Endometrial microvascular endothelial cells (primary cell): ENCODE results near the gene ATF5. TPM values are rescaled to one million over a fixed set of nuclear protein-coding genes. Genes with fewer than 3 reads are reported as not detected.
"Not testable (repeated sequence)": the region's sequence is repeated elsewhere in the genome, so short reads cannot be mapped to it uniquely, and the experiment has no call there.

Experiments used
- in situ Hi-C: cut with HindIII; loops from 2 replicates; pipeline ENCODE4 v1.10.0; 2017; ENCODE audit warnings: low sequenced_read_pairs, low pct_unique_long_range_greater_than_20kb; ENCODE audit errors: inconsistent ontology term
- total RNA-seq: library from RNA; depleted of rRNA; stranded (reverse); fragments of >200 nt; gene quantifications from one replicate; pipeline ENCODE4 v1.2.3, GENCODE V29; 2015; ENCODE audit errors: inconsistent ontology term

Gene ATF5
- total RNA-seq, 1 donor from 2014 or later = 26.7 TPM

DNA sequence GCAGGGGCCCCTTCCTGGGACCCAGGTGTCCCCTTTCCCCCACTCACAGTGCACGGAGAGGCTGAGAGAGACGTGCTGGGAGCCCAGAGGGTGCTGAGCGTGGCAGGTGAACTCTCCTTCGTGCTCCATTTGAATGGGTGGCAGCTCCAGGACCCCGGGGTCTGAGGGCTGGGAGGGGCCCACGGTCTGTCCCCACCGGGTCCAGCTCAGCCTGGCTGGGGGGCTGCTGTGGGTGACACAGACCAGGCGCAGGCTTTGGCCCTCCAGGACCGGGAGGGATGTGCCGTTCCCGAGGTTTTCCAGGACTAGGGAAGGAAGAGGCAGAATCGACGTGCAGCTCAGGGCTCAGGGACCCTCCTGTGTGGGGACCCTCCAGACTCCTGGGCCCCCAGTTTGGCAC is 29.6 kb downstream of the ATF5 start:
- in situ Hi-C loops = not testable (repeated sequence)

DNA sequence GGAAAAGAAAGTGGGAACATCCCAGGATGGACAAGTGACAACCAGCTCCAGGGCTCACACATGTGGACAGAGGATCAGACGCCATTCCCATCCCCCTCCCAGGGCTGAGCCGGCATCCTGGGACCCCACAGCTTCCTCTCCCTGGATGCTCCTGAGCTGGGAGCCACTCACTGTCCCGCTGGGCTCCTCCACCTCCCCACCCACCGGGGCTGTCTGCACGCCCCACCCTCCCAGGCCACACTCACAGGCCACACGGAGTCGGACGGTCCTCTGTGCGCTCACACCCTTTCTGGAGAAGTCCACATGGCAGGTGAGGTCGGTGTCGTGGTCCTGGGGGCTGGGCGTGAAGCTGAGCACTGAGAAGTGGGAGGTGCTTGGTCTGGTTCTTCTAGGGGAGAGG is 30.9 kb downstream of the ATF5 start:
- in situ Hi-C loops = not testable (repeated sequence)

DNA sequence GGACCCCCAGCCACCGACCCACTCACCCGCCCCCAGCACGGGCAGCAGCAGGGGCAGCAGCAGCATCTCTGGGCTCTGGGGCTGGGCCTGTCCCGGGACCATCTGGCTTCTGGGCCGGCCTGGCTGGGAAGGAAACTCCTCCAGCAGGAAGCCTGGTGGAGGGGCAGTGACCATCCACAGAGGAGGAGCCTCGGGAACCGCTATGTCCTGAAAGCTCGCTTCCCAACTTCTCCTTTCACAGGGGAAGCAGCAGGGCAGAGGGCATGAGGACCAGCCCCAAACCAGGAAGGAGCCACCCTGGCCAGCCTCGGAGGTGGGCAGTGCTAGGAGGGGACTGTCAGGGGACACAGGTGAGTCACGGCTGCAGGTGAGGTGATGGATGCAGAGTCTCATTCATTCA is 32.0 kb downstream of the ATF5 start, which contains the start of gene SIGLEC11:
TSS of gene SIGLEC11 (minus strand) at position 193 of the 400 bp plus-strand sequence. CDS start at position 102, 91 bp downstream.
- in situ Hi-C loops = not testable (repeated sequence)

DNA sequence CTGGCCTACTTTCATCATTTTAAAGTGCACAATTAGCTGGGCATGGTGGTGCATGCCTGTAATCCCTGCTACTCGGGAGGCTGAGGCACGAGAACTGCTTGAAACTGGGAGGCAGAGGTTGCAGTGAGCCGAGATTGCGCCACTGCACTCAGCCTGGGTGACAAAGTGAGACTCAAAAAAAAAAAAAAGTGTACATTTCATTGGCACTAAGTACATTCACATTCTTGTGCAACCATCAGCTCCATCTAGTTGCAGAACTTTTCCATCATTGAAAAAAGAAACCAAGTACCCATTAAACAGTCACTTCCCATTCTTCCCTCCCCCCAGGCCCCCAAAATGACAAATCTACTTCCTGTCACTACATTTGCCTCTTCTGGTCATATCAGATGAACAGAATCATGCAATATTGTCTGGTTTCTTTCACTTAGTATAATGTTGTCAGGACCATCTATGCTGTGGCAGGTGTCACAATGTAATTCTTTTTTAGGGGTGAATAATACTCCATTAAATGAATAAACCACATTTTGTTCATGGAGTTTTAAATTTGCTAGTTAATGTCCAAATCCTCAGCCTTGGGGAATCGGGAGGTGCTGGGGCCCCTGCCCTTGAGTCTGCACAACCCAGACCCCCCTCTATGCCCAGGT is 39.4 kb downstream of the ATF5 start:
- in situ Hi-C loops = no loop called here

DNA sequence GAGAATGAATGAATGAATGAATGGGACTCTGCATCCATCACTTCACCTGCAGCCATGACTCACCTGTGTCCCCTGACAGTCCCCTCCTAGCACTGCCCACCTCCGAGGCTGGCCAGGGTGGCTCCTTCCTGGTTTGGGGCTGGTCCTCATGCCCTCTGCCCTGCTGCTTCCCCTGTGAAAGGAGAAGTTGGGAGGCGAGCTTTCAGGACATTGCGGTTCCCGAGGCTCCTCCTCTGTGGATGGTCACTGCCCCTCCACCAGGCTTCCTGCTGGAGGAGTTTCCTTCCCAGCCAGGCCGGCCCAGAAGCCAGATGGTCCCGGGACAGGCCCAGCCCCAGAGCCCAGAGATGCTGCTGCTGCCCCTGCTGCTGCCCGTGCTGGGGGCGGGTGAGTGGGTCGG is 40.4 kb downstream of the ATF5 start:
- in situ Hi-C loops = not testable (repeated sequence)

DNA sequence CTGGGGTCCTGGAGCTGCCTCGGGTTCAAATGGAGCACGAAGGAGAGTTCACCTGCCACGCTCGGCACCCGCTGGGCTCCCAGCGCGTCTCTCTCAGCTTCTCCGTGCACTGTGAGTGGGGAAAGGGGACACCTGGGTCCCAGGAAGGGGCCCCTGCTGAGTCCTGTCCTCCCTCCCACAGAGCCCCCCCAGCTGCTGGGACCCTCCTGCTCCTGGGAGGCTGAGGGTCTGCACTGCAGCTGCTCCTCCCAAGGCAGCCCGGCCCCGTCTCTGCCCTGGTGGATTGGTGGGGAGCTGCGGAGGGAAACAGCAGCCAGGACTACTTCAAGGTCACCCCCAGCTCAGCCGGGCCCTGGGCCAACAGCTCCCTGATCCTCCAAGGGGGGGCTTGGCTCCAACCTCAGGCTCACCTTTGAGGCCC is 43.0 kb downstream of the ATF5 start:
- in situ Hi-C loops = no loop called here

DNA sequence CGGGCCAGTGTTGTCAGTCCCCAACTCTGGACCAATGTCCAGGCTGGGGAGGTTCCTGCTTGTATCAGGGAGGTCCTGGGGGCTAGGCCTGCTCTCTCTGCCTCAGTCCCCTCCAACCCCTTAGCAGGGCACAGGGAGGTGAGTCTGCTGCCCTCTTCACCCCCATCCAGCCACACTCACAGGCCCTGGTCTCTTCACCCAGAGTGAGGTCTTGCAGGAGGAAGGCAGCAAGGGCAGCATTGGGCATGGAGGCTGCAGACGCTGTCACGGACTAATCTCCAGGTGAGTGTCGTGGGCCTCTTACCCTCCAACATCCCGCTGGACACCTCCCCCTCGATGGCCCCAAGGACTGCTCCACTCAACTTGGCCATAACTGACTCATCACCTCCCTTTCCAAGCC is 43.8 kb downstream of the ATF5 start:
- in situ Hi-C loops = no loop called here

DNA sequence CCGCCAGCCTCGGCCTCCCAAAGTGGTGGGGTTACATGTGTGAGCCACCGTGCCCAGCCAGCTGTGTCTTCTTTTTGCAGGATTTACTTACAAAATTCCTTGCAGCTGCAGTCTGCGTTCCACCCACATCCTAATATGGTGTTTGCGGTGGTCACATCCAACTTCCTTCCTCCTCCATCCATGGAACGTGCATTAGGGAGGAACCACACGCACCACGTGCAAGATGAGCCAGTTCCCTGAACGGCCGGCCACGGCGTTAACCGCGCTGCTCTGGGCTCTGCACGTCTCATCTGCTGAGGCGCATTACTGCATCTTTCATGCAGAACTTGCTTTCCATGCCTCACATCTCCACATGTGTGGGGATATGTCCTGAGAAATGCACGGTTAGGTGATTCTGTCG is 45.0 kb downstream of the ATF5 start:
- in situ Hi-C loops = no loop called here

DNA sequence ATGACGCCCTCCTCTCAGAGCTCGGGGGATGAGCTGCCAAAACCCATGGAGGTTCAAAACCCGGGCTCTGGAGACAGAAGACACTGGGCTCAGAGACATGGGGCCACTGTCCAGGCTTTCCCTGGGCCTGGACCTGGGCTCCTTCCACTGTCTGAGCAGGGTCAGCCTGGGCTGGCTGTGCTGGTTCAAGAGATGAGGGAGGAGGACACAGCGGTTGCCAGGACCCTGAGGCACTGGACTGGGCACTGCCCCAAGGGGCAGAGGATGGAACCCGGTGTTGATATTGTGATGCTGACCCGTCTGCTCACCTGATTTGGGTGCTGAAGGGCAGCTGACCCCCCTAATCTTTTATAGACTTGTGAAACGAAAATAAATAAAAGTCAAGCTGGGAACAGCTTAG is 46.0 kb downstream of the ATF5 start:
- in situ Hi-C loops = no loop called here

DNA sequence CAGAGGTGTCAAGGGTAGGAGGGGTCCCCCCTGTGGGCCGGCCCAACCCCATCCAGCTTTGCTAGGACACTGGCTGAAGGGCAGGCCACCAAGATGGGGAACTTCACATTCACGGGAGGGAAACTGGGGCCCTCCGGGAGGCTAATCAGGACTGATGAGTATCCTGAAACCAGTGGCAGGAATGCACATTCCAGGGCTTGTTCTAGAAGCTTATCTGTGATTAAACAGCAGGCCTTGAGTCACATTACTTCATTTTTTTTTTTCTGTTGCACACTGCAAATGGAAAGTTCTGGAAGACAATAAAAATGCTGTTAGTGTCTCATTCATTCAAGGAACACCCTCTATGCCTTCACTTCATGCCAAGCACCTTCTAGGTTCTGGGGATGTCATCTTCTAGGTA is 47.5 kb downstream of the ATF5 start:
- in situ Hi-C loops = no loop called here

DNA sequence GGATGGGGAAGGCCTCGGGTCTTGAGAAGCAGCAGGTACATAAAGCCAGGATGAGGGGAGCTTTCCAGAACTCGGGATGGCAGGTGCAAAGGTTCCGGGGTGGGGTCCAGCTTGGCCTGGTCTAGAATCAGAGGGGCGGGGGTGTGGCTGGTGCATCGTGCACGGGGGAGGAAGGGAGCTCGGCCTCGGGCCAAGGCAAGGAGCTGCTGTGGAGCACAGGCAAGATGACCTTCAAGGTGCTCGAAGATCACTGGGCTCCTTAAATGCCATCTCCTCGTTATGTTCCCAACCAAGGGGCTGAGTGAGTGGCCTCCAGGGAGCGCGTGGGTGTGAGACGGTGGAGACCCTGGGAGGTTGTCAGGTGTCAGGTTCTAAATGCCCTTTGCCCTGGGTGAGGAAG is 48.1 kb downstream of the ATF5 start:
- in situ Hi-C loops = no loop called here

DNA sequence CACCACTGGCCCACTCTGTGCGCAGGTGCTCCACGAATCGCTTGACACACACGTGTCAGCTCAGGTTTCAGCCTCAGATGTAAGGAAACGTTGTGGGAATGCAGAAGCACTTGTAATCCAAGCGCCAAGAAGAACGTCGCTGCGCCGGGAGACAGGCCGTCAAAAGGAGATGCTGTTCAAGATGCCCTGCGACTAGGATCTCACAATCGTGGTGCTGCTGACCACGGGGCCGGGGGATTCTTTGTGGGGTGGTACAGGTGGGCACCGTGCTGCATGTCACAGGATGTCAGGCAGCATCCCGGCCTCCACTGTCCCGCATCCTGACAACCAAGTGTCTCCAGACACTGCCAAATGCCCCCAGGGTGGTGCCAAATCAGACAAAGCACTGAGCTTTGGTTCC is 48.9 kb downstream of the ATF5 start:
- in situ Hi-C loops = no loop called here

DNA sequence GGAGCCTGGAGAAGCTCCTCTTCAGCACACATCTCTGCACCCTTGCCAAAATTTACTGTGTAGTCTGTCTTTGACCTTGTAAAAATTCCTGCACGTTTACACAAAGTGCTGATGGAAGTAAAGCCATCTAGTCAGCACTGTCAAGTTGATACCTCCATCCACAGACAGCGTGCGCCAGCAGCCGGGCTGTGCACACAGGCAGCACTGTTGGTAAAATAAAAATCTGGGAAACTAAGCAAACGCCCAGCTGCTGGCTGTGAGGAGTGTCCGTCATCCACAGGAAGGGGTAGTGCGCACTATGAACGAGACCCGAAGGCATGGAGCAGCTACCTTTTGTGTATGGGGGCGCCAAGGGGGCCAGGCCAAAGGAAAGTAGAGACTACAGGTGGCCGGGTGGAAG is 49.3 kb downstream of the ATF5 start:
- in situ Hi-C loops = no loop called here

DNA sequence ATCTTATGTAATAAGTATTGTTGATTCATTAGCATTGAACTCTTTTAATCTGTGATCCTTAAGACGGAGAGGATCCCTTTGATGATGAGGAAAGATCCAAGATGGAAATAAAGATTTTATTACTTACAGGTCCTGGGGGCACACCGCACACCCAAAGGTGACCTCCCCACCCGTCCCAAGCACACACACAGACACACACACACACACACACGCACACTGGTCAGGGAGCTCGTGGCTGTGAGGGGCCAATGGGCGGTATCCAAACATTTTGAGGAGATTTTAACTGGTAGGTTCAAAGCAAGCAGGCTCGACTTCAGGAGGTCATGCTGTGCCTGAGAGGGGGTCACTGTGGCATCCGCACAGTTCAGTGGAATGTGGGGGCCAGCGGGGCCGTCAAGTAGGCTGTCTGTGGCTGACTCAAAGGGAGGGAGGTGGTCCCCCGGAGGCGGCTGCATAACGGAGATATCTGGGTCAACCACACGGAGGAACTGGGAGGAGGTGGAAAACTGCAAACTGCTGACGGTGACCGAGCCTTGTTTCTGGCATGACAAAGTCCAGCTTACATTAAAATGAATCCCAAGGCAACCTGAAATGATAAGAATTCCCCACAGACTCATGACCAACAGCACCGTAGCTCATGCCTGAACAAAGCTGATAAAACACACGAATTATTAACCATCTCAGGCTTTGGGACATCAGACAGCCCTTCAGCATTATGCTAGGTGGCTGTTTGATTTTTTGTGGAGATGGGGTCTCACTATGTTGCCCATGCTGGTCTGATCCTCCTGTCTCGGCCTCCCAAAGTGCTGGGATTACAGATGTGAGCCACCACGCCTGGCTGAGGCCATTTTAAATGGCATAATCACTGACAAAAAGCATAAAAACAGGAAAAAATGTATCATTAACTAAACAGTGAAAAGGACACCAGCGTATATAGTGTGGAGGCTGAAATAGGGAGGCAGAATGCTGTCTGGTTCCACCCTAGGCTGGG is 52.9 kb downstream of the ATF5 start:
- in situ Hi-C loops = no loop called here

Other genes starting within 250 kb of the ATF5 start
- gene ADM5, start 239.6 kb upstream of the ATF5 start, total RNA-seq = not detected
- gene CPT1C, start 238.1 kb upstream of the ATF5 start, total RNA-seq = 9.6 TPM
- not detected for gene TSKS, start 165.9 kb upstream of the ATF5 start, total RNA-seq
- gene AP2A1, start 162.2 kb upstream of the ATF5 start, total RNA-seq = 125 TPM
- 10.6 TPM for gene FUZ, start 115.9 kb upstream of the ATF5 start, total RNA-seq
- gene MED25, start 110.9 kb upstream of the ATF5 start, total RNA-seq = 31.7 TPM
- 59.8 TPM for gene PTOV1, start 78.0 kb upstream of the ATF5 start, total RNA-seq
- 50.6 TPM for gene PNKP, start 61.6 kb upstream of the ATF5 start, total RNA-seq
- 23.1 TPM for gene AKT1S1, start 51.9 kb upstream of the ATF5 start, total RNA-seq
- gene TBC1D17, start 51.5 kb upstream of the ATF5 start, total RNA-seq = 12.6 TPM
- 1.2 TPM for gene IL4I1, start 32.3 kb upstream of the ATF5 start, total RNA-seq
- 87.8 TPM for gene NUP62, start 299 bp downstream of the ATF5 start, total RNA-seq
- gene SIGLEC11, start 32.0 kb downstream of the ATF5 start, total RNA-seq = not detected
- 44.6 TPM for gene VRK3, start 96.2 kb downstream of the ATF5 start, total RNA-seq
- 8.0 TPM for gene ZNF473, start 96.8 kb downstream of the ATF5 start, total RNA-seq
- gene IZUMO2, start 234.1 kb downstream of the ATF5 start, total RNA-seq = not detected